HG03066 (cell line): ENCODE measurements around the gene POU3F2.

Experiments used
- ATAC-seq: cut with Tn5 transposase; IDR thresholded peaks from one replicate; pipeline ENCODE4 v1.9.1; 2021; ENCODE audit warnings: low read depth; ENCODE audit not compliant: unreplicated experiment

The POU3F2 gene

DNA sequence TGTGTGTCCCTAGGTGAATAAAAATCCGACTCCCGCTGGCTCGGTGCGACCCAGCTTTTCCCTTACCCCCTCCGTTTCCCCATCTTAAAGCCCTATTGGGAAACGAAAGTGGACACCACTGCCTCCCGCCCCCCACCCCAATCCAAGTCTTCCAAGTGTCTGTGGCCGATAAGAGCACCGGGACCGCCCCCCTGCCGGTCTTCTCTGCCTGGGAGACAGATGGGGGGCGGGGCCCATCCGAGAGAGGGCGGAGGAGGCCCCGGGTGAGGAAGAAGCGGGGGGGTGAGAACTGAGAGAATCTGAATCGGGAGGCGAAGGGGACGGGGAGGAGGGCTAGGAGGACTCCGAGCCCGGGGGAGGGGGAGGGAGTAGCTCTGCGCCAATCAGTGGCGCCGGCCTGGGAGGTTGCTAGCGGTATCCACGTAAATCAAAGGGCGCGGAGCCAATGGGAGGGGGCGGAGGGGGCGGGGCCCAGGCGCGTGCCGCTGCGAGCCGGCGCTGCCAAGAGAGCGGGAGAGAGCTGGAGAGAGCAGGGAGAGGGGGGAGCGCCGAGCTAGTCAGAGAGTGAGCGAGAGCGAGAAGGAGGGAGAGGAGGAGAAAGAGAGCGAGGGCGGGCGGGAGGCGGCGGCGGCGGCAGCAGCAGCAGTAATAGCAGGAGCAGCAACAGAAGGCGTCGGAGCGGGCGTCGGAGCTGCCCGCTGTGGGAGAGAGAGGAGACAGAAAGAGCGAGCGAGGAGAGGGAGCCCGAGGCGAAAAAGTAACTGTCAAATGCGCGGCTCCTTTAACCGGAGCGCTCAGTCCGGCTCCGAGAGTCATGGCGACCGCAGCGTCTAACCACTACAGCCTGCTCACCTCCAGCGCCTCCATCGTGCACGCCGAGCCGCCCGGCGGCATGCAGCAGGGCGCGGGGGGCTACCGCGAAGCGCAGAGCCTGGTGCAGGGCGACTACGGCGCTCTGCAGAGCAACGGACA is at the start of gene POU3F2:
Gene POU3F2 (plus strand): TSS at position 515 of the 972 bp plus-strand sequence. CDS start 300 bp downstream, at position 815.
- peak; percentile 64 for ATAC-seq

DNA sequence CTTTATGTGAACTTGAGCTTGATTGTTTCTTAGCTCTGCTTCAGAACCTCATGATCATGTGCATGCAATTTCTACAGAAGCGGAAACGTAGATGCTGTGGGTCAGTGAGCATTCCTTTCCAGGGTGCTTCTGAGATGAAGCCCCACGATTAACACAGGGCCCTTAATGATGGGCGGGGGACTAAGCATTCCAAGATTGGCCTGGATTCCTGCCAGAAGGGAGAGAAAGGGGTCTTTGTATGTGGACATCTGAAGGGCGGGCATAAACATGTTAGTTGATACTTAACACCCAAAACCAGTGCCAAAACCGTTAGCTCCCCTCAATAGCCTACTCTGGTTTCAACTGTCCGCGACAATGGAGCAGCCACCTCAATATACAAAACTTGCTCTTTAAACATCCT is 46.9 kb upstream of the POU3F2 start:
- no peak for ATAC-seq

DNA sequence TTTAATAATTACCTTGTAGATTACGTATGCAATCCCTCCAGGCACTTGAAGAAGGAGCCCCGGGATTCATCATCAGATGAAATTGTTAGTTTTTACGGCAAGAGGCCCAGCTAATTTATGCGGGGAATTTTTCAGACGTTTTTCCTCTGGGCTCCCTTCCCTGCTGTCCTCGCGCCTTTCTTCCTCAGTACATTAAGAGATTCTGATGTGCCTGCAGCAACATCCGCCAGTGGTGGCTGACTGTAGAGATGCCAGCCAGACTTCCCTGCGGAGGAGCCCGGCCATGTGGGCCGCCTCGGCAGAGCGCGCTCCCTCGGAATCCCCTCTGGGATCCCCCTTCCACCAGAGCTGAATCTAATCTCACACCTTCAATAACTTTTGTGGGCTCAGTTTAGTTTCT is 46.4 kb upstream of the POU3F2 start:
- no peak for ATAC-seq

DNA sequence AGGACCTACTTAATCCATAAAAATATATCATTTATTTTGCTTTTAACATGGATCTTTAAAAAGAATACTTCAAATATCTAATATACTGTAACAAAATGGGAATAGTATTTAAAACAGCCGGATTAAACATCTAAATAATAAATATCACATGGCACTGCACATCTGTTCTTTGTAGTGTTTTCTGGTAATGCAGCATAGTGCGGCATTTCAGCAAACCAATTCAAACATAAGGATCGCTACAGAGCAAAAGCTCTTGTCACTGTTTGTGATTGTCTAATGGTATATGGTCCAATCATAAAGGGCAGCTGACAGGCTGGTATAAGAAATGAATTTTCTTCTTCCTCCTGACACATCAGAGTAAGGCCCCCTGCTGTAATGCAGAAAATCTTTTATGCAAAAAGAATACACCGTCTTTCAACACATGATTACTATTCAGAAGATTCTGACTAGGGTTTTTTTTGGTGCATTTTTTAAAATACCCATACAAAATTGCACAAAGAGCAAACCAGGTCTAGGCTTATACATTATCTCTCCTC is 40.0 kb upstream of the POU3F2 start:
- ATAC-seq, result no peak

DNA sequence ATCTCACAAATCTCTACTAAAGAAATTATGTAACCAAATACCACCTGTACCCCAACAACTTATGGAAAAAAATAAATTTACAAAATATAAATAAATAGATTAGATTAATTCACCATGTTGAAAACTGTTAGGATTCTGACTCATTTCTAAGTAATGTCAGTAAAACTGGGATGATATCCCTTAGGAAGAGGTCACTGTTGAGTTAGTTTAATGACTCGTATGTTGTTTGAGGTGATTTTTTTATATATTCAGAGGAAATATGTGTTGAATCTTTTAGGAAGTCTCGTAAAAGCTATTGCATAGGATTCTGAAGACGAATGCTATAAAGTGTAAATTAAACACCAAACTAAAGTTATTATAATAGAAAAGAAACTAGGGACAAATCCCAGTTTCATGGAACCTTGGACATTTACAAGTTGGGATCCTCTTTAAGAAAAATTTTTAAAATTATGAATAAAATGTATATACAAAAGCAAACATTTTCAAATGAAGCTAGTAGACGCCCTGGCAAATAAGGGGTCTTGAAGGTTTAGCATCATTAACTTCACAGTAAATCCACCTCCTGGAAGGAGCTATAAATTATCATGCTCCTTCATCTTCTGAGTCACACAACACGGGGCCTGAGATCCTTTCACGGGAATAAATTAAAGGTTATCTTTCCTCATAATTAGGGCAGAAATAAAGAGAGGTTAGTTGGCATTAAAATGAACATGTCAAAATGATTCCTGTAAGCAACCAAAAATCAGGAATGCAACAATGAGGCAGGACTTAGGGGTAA is 37.0 kb upstream of the POU3F2 start:
- no peak for ATAC-seq

DNA sequence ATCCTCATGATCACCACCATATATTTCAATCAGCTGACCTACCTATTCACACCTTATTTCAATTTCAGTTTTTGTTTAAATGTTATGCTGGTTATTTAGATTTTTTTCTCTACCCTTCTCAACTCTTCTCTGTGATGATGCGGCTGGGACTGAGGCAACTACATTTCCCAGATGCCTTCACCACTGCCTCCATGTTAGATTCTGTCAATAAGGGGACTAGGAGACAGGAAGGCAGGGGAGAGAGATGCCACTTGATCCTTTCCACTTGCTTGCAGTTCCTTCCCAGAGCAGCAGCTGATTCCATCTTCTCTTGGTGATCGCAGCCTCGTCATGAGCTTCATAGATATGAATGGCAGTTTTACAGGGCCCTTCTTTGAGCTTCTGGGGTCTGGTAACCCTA is 33.5 kb upstream of the POU3F2 start:
- ATAC-seq, result no peak

DNA sequence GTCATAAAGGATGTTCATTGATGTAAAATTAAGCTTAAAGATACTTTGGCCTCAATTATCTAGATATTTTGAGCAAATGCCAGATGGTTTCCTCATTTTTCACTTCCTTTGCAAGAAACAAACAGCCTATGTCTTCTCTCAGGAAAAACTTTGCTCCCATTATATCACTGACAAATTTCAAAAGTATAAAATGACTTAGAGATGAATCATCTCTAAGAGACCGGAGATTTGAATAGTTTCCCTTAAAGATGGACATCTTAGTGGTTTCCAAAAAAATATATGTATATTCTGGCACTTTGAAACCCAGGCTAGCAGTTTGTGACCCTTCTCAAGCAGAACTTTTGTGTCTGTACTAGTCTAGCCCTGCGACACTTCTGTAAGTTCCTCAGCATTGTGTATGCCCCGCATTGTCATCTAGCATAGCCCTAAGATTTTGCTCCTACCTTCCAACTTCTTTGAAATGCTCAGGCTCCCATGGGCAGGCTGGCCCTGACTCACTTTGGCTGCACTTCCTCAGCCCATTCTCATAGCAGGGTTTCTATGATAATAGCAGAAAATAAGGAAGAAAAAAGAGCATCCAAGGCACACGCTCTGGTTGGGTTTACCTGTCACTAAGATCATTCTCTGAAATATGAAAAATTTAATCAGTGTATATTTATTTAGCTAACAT is 25.7 kb upstream of the POU3F2 start:
- no peak for ATAC-seq

DNA sequence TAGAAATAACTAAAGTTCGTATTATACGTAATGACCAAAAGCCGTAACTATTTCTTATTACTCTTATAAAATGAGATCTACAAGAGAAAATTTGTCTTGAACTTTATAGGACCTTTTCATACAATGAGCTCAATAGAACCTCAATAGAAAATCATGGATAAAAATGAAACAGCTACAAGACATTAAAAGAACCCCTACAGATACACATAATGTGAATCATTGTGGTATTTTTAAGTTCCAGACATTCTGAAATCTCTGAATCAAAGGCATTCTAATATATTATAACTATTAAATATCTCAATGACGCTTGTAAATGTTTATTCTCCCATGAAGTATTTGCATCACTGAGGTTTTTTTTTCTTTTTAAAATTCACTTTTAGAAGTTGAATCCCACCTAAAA is 22.2 kb upstream of the POU3F2 start:
- ATAC-seq, result no peak

DNA sequence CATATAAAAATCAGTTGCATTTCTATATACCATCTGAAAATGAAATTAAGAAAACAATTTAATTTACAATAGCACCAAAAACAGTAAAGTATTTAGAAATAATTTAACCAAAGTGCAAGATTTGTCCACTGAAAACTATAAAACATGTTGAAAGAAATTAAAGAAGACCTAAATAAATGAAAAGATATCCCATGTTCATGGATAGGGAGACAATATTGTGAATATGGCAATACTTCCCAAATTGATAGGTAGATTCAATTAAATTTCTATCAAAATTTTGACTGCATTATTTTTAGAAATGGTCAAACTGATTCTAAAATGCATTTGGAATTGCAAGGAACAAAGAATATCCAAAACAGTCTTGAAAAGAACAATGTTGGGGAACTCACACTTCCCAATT is 17.6 kb upstream of the POU3F2 start:
- no peak for ATAC-seq

DNA sequence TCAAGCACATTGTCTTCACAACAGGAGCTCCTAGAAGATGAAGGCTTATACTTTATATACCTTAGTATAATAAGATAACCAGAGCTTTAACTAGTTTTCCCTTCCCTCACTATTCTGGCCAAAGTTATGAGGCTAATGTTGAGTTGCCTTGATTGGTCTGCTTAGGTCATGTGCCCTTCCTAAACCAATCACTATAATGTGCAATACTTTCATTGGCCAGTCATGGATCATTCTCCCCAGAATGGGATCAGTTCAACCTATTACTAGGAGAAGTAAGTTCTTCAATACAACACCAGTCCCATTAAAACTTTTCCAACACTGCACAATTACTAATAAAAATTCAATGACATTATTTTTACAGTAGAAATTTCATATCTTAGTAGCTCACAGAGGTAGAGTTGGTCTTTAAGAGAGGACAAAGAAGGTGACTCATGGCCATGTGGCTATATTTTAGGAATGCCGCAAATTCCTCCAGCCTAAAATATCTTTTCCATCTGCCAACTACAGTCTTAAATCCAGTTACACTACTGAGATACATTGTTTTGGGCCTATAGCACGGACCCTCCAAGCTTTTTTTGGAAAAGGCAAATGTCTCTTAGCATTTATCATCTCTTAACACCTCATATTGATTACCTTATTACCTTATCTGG is 12.5 kb upstream of the POU3F2 start:
- no peak for ATAC-seq

DNA sequence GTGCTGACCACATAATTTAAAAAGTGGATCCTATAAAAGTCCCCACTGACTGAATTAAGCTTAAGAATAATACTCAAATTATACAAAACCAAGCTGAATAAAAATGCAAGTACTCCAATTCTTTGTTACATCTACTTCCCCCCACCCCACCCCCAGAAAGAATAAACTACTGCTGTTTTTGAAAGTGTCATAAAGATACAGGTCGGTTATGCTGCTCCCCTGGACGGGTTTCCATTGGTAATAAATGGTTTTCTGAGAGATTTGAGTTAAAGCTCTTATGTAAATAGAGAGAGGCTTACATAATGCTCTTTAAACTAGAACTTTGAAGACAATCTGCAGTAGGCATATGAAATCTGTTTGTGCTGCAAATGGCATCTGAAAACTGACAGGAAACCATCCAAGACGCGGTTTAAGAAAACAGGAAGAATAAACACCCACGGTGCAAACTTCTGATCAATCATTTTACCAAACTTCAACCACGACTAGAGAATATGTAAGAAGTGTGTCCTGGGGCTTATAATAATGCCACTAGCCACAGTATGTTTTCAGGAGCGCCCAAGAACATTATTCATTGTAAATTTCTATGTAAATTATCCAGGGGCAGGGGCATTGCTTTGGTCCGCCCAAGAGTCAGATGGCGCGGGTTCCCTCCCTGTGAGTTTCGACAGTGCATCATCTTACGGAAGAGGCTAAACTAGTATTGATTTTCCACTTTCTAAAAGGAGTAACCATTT is 10.8 kb upstream of the POU3F2 start:
- ATAC-seq, result no peak

DNA sequence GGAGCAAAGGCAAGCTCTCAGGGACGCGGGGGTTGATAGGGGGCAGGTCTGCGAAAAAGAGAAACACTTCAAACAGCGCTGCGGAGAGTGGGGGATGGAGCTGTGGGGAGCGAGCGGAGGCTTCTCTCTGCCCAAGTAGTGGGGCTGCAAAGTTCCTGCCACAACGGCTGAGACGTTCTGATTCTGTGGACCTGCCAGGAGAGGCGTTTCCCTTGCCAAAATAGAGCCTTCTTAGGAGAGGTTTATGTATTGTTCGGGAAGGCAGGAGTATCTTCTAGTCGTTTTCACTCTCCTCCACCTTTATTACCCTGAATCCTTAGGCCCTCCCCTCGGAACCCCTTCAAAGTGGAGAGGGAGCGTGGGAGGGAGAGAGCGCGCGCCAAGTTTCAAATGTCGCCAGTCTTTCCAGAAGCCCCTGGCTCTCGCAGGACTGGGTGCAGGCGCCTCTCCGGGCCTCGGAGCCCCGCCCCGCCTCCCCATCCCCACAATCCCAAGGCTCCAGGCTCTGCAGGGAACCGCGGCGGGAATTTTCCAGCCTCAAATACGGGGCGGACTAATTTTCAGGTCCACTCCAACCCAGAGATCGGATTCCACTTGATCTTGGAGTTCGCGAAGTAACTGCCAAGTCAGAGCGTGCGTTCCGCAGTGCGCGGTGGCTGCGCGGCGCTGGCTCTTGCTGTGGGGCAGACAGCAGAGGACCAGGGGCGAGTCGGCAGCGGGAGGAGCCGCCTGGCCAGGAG is 10.0 kb upstream of the POU3F2 start:
- ATAC-seq, result no peak

DNA sequence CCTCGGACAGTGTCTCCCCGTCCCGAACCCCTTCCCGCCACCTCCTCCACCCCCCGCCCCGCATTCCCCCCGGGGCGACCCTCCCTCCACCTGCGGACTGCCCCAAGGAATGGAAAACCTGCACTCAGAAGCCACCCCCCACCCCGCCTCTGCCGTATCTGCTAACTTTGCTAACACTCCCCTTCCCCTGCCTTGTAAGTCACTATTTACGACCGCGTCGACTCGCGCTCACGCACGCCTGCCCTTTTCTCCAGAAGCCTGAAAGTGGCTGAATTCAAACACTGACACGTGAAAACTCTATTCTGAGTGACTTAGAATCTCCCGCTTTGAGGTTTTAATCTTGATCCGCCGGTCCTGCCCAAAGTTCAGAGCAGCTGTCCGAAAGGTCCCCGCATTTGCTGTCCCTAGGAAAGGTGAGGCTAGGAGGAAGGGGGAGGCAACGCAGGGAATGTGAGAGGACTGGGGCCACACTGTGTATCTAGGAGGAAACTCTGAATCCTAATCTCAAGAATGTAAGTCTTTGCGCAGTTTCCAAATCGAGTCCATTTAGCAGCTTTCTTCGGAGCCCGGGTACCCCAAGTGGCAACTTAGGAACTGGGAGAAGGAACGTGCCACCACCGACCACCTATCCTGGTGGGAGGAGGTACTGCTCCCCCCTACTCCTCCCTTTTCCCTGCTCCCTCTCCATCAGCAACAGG is 9.3 kb upstream of the POU3F2 start:
- ATAC-seq, result no peak

DNA sequence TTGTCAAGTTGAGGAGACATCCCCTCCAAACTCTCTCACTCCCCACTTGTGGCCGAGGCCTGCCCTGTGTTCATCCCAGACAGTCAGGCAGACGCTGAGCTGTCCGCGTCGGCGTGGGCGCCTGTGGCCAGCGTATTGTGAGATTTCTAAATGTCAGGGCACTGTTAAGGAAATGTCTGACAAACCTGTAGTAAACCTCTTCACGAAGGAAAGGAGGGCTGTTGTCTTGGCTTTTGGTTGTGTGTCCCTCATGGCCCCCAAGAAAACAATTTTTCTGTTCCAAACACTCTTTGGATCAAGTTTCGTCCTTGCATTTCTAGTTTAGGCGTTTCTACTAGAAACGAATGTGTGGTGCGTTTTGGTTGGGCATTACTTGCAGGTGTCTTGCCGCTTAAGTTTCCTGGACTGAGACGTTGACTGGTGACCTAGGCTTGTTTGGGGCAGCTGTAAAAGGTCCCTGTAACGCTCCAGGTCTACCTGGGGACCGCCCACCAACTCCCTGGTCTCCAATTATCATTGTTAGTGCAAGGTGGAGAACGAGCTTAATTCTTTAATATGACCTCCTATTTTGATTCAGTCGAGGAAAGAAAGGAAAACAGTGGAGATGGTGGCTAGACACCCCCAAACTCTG is 8.7 kb upstream of the POU3F2 start:
- no peak for ATAC-seq

DNA sequence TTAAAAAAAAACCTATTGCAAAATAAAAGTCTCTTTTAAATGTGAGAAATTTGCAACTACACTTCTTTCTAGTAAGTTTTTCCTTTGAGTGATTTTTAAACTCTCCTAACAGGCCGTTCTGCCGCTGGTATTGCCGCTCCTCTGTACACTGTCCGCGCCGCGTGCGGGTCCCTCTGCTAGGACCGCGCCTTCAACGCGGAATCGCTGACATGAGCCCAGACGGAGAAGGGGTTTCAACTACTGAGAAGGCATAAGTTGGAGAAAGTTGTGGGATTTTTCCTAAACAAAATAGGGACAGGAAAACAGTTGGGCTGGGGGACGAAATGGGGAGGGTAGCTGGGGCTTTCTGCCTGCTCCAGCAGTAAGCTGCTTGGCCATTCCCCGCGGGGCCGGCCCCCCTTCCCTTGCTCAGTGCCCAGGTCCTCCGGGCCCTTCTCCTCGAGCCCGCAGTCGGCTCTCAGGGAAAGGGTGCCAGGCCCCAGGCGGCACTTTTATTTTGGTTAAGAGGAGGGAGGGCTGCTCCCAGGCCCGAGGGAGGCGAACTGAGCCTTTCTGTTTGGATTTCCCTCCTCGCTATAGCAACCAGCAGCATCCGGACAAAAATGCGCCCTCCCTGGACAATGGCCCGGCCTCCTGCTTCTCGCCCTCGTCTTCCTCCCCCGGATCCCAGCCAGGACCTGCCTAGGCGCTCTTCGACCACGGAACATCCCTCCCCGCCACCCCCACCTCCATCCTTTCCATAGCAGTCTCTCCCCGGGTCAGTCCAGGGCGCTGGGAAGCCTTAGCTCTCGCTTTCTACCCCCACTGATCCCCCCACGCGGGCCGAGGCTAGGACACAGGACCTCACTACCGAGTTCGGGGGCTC is 6.8 kb upstream of the POU3F2 start:
- ATAC-seq, result no peak

DNA sequence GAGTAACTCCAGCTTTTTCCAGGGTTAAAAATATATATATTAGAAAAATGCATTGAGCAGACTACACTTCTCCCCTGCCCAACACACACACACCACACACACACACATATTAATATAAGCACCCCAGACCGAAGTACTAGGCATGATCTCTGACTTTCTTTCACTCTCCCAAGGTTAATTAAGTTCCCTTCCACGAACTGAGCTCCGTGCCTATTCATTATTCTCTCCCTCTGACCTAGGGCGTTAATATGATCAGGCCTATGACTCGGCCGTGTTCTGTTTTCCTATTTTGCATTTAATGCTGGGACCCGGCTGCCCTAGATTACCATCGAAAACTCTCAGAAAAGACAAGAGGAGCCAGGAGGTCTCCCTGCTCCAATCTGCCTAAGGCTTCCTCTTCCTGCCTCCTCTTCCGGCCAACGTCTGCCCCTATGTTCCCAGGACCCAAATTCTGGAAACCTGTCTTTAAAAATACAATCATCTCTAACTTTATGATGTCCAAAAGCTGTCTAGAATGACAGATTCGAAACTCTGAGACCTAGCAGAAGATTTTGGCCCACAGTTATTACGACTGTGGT is 6.1 kb upstream of the POU3F2 start:
- no peak for ATAC-seq

DNA sequence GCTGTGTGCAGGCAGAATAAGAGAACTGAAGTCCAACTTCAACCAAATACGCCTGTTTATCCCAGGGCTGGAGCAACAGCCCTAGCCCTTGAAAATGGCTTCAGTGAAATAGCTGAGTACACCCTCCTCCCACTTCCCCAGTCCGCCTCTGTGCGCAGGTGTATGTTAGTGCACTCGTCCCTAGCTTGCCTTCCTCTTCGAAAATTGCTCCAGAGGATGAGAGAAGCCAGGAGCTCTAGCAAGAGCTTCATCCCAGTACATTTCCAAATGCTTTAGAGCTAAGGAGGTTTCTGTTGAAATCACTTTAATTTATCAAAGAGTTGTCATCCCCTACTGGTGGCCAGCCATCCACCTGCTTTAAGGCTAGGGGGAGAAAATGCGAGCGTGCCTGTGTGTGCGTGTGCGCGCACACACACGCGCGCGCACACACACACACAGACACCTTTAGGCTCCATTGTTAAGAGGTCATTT is 5.4 kb upstream of the POU3F2 start:
- ATAC-seq, result no peak
